Measurements from ENCODE around the gene PLA2G4F. TPM values are rescaled to one million over a fixed set of nuclear protein-coding genes. Genes with fewer than 3 reads are reported as not detected.

Gene PLA2G4F
- total RNA-seq, 4 donors from 2014 or later = not detected

DNA sequence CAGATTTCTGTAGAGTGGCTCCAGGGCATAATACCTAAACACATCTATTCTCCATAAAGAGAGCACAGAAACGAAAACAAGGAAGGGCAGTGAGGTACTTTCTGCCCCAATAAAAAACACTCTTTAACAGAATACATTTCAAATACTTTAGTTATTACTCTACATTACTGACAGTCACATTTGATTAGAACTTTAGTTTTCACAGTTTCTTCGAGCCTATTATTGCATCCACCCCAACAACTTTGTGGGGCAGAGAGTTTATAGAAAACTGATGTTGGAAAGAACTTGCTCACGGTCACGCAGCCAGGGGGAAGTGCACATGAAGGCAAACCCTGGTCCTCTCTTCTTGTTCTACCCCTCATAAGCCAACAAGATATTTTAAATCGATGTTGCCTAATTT lies 42.7 kb upstream of the PLA2G4F start:
- Histone ChIP-seq H3K27me3 (no peaks in the 10 kb centered on the region), H3K36me3 (peaks cover 0 to 62% (median 0%) of the 10 kb centered on the region in 3 donors), H3K4me1 (peaks cover 0 to 7% (median 0%) of the 10 kb centered on the region in 4 donors), H3K27ac (no peak overlapping the region), H3K9me3 (no peaks in the 10 kb centered on the region), H3K4me3 (no peak overlapping the region)
- DNase-seq (ENCODE audit: low spot score in 2 of 2) = no peak
- WGBS, 2 donors = 80 to 86% methylated on average over 5 of the region's 5 CpGs
- TF ChIP-seq, protein P1, sequence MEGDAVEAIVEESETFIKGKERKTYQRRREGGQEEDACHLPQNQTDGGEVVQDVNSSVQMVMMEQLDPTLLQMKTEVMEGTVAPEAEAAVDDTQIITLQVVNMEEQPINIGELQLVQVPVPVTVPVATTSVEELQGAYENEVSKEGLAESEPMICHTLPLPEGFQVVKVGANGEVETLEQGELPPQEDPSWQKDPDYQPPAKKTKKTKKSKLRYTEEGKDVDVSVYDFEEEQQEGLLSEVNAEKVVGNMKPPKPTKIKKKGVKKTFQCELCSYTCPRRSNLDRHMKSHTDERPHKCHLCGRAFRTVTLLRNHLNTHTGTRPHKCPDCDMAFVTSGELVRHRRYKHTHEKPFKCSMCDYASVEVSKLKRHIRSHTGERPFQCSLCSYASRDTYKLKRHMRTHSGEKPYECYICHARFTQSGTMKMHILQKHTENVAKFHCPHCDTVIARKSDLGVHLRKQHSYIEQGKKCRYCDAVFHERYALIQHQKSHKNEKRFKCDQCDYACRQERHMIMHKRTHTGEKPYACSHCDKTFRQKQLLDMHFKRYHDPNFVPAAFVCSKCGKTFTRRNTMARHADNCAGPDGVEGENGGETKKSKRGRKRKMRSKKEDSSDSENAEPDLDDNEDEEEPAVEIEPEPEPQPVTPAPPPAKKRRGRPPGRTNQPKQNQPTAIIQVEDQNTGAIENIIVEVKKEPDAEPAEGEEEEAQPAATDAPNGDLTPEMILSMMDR (IDR thresholded peaks at IDR 0.05) = no peak
- TF ChIP-seq EP300 (IDR thresholded peaks at IDR 0.05) (no peak), POLR2A (IDR thresholded peaks at IDR 0.05) (no peak)

DNA sequence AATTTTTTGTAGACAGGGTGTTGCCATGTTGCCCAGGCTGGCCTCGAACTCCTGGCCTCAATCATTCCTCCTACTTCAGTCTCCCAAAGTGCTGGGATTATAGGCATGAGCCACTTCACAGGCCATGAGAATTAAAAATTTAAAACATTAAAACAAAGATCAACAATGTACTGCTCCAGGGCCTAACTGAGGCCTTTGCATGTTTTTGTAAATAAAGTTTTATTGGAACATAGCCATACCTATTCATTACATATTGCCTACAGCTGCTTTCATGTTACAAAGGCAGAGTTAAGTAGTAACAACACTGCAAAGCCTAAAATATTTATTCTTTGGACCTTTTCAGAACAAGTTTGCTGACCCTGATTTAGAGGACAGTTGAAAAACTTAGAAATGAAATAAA lies 42.1 kb upstream of the PLA2G4F start:
- 91 to 100% methylated on average over 1 of the region's 1 CpG for WGBS, 2 donors
- no peak for TF ChIP-seq POLR2A (IDR thresholded peaks at IDR 0.05)
- TF ChIP-seq EP300 (IDR thresholded peaks at IDR 0.05) = no peak
- TF ChIP-seq, protein P1 (IDR thresholded peaks at IDR 0.05) = no peak
- peaks cover 0 to 7% (median 0%) of the 10 kb centered on the region in 4 donors for H3K4me1 ChIP-seq
- H3K27me3 ChIP-seq = no peaks in the 10 kb centered on the region
- peaks cover 0 to 61% (median 0%) of the 10 kb centered on the region in 3 donors for H3K36me3 ChIP-seq
- no peak overlapping the region for H3K4me3 ChIP-seq
- H3K9me3 ChIP-seq = no peaks in the 10 kb centered on the region
- no peak for DNase-seq (ENCODE audit: low spot score in 2 of 2)
- no peak overlapping the region for H3K27ac ChIP-seq

DNA sequence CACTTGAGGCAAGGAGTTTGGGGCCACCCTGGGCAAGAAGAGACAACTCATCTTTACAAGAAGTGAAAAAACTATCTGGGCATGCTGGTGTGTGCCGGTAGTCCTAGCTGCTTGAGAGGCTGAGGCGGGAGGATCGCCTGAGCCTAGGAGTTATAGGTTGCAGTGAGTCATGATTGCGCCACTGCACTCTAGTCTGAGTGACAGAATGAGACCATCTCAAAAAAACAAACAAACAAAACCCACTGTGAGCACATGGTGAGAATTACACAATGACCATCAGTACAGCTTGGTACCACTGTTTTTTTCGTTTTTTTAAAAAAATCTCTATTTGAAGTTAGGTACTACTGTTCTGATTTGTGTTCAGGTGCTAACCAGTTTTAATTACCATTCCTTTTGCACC lies 38.1 kb upstream of the PLA2G4F start:
- Histone ChIP-seq H3K4me3 (no peak overlapping the region), H3K4me1 (no peaks in the 10 kb centered on the region), H3K36me3 (peaks cover 0 to 77% (median 0%) of the 10 kb centered on the region in 3 donors), H3K27ac (no peak overlapping the region), H3K9me3 (no peaks in the 10 kb centered on the region), H3K27me3 (no peaks in the 10 kb centered on the region)
- no peak for DNase-seq (ENCODE audit: low spot score in 2 of 2)
- 90 to 94% methylated on average over 5 of the region's 5 CpGs for WGBS, 2 donors
- TF ChIP-seq, protein P1 (IDR thresholded peaks at IDR 0.05) = no peak
- TF ChIP-seq EP300 (IDR thresholded peaks at IDR 0.05) (no peak), POLR2A (IDR thresholded peaks at IDR 0.05) (no peak)

DNA sequence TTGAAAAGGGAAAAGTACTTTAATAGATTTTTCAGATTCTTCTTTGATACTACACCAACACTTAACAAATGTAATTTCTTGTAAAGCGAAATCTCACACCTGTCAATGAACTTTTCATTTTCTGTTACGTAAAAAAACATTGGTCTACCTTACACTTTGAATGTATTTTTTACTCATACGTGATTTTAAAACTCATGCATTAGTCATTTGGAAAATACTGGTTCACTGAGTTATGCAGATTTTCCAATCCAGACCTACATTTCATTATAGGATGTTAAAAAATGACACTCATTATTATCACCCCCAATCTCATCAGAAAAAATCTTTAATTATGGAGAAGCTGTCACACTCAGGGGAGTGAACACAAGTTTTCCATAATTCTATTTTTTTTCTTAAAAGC lies 36.9 kb upstream of the PLA2G4F start:
- TF ChIP-seq POLR2A (IDR thresholded peaks at IDR 0.05) (no peak), EP300 (IDR thresholded peaks at IDR 0.05) (no peak)
- TF ChIP-seq, protein P1 (IDR thresholded peaks at IDR 0.05) = no peak
- H3K4me3 ChIP-seq = no peak overlapping the region
- no peaks in the 10 kb centered on the region for H3K27me3 ChIP-seq
- DNase-seq (ENCODE audit: low spot score in 2 of 2) = no peak
- WGBS, 2 donors = 92 to 93% methylated on average over 3 of the region's 3 CpGs
- no peaks in the 10 kb centered on the region for H3K9me3 ChIP-seq
- peaks cover 0 to 77% (median 0%) of the 10 kb centered on the region in 3 donors for H3K36me3 ChIP-seq
- no peak overlapping the region for H3K27ac ChIP-seq
- H3K4me1 ChIP-seq = no peaks in the 10 kb centered on the region

DNA sequence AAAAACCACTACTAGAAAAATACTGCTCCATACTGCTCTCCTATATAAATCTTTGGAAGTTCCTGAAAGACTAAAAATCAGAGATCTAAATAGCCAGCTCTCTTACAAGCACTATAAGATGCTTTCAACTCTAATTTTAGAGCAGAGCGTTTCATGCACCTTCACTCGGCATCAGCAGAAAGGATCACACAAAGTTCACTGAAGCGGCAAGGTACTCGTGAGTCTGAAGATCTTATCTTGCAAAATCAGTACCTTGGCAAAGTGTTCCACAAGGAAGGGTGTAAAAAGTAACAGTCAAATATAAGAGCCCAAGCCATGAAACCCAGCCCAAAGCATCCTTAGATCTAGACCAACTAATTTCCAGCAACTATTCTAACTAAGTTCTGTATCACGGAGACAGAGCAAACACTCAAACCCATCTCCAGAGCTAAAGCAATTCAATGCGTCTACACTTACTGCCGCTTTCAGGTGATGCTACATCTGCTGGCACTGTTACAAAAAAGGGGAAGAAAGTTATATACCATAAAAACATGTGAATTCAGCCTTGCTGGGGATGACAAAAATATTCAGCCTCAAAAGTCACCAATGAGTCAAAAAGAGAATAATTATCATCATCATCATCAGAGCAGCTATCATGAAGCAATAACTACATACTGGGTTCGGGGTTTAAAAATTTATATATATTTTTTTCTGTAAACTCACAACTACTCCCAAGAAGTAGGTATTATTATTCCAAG lies 35.3 kb upstream of the PLA2G4F start:
- WGBS, 2 donors = 89% methylated on average over 8 of the region's 8 CpGs
- H3K36me3 ChIP-seq = peaks cover 0 to 78% (median 13%) of the 10 kb centered on the region in 3 donors
- H3K4me3 ChIP-seq = no peak overlapping the region
- H3K27me3 ChIP-seq = no peaks in the 10 kb centered on the region
- H3K4me1 ChIP-seq = no peaks in the 10 kb centered on the region
- no peaks in the 10 kb centered on the region for H3K9me3 ChIP-seq
- H3K27ac ChIP-seq = no peak overlapping the region
- DNase-seq (ENCODE audit: low spot score in 2 of 2) = no peak
- TF ChIP-seq EP300 (IDR thresholded peaks at IDR 0.05) = no peak
- no peak for TF ChIP-seq POLR2A (IDR thresholded peaks at IDR 0.05)
- TF ChIP-seq, protein P1 (IDR thresholded peaks at IDR 0.05) = no peak

All from tibial nerve (tissue), 4 donors.